ENCODE measurements around the gene IFRD1.

GRCh38 chr7:112510743-112511110 lies 60.5 kb downstream of the IFRD1 start:
- TF ChIP-seq CTCF (IDR thresholded peaks at IDR 0.05; ENCODE audit: insufficient read depth, low read length, poor library complexity, severe bottlenecking) (no peak), EZH2phosphoT487 (conservative IDR thresholded peaks at IDR 0.05; ENCODE audit: low read length) (no peak)

All from SU-DHL-6 (cell line).